Hepatocyte (in vitro differentiated cells): ENCODE data around the gene NUBP1.

Experiments used
- CTCF ChIP-seq: fragments of 200-600 bp; sonication (generic); IDR thresholded peaks from 2 replicates; pipeline ENCODE4 v1.5.1; 2016; ENCODE audit warnings: antibody characterized with exemption, mild to moderate bottlenecking; ENCODE audit not compliant: poor library complexity
- EZH2phosphoT487 ChIP-seq: fragments of 200-600 bp; sonication (generic); IDR thresholded peaks from one replicate; pipeline ENCODE4 v1.6.1; 2018; ENCODE audit warnings: antibody characterized with exemption, mild to moderate bottlenecking, low read depth, moderate library complexity; ENCODE audit not compliant: unreplicated experiment, severe bottlenecking

- TF ChIP-seq CTCF (no peak), EZH2phosphoT487 (no peak)
These were observed 47.4 kb downstream of the NUBP1 start for GRCh38 chr16:10791048-10791447.
